Measurements from ENCODE around the gene NISCH. TPM values are rescaled to one million over a fixed set of nuclear protein-coding genes. Genes with fewer than 3 reads are reported as not detected.

The NISCH gene
- total RNA-seq, 1 experiment from 2014 or later = 104 TPM

- H3K4me3 Mint-ChIP-seq = no peak overlapping the region
- Histone ChIP-seq H4K20me1 (ENCODE audit: control insufficient read depth, insufficient read depth, insufficient read length) (no peaks in the 10 kb centered on the region), H3K23ac (ENCODE audit: insufficient read length, low read depth, low read length) (no peak overlapping the region)
Measured at GRCh38 chr3:52527039-52527731, 71.8 kb downstream of the NISCH start.

More at GRCh38 chr3:52527039-52527731, 71.8 kb downstream of the NISCH start:
- H3K4ac ChIP-seq (ENCODE audit: low read depth, low read length) = no peak overlapping the region
- no peak overlapping the region for H2AFZ ChIP-seq (ENCODE audit: low read length)
- no peak overlapping the region for H2BK5ac ChIP-seq (ENCODE audit: insufficient read length, low read length)
- no peak overlapping the region for H2BK120ac ChIP-seq (ENCODE audit: low read depth, low read length, poor library complexity, severe bottlenecking)
- no peak overlapping the region for H4K8ac ChIP-seq (replicated peaks; ENCODE audit: insufficient read length, low read depth, low read length)
- H3K56ac ChIP-seq (ENCODE audit: insufficient read length, low read depth, low read length) = no peak overlapping the region
- H3K4me2 ChIP-seq (ENCODE audit: insufficient read depth, insufficient read length, low read length) = no peak overlapping the region
- H2BK15ac ChIP-seq (ENCODE audit: low read depth, low read length) = no peak overlapping the region
- H3K27me3 Mint-ChIP-seq (ENCODE audit: low read depth) = no peaks in the 10 kb centered on the region; the same call in 1 of the 2 replicates
- H3K27me3 ChIP-seq (ENCODE audit: insufficient read depth, low read length) = no peaks in the 10 kb centered on the region
- no peaks in the 10 kb centered on the region for H3K4me1 ChIP-seq (ENCODE audit: insufficient read depth, low read length)
- no peaks in the 10 kb centered on the region for H3K79me1 ChIP-seq (ENCODE audit: insufficient read depth, low read depth, low read length, poor library complexity, severe bottlenecking)
- no peak overlapping the region for H4K5ac ChIP-seq (ENCODE audit: insufficient read length, low read depth, low read length)
- no peak overlapping the region for H3T11ph ChIP-seq (ENCODE audit: low read length)
- peaks cover under 1% of the 10 kb centered on the region for H3K23me2 ChIP-seq (ENCODE audit: insufficient read length, low read depth, low read length, poor library complexity, severe bottlenecking)
- TF ChIP-seq, protein P1, sequence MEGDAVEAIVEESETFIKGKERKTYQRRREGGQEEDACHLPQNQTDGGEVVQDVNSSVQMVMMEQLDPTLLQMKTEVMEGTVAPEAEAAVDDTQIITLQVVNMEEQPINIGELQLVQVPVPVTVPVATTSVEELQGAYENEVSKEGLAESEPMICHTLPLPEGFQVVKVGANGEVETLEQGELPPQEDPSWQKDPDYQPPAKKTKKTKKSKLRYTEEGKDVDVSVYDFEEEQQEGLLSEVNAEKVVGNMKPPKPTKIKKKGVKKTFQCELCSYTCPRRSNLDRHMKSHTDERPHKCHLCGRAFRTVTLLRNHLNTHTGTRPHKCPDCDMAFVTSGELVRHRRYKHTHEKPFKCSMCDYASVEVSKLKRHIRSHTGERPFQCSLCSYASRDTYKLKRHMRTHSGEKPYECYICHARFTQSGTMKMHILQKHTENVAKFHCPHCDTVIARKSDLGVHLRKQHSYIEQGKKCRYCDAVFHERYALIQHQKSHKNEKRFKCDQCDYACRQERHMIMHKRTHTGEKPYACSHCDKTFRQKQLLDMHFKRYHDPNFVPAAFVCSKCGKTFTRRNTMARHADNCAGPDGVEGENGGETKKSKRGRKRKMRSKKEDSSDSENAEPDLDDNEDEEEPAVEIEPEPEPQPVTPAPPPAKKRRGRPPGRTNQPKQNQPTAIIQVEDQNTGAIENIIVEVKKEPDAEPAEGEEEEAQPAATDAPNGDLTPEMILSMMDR (conservative IDR thresholded peaks at IDR 0.05) = no peak
- peaks cover 4 to 5% of the 10 kb centered on the region in 2 experiments for H3K4me1 Mint-ChIP-seq
- H3K18ac ChIP-seq (ENCODE audit: insufficient read length, low read depth, low read length) = no peak overlapping the region
- H3K27ac ChIP-seq (ENCODE audit: insufficient read length, low read depth, low read length) = no peak overlapping the region
- H2BK20ac ChIP-seq (ENCODE audit: low read depth, low read length, poor library complexity, severe bottlenecking) = no peak overlapping the region
- peaks cover 28 to 64% (median 62%) of the 10 kb centered on the region in 3 experiments; a peak in 6 of 7 replicates for H3K36me3 Mint-ChIP-seq (ENCODE audit: insufficient read depth in 1 of 3, low read depth in 3 of 3)
- H3K9me3 Mint-ChIP-seq = no peaks in the 10 kb centered on the region
- no CpG with 5 or more reads among the region's 14 CpGs for WGBS (ENCODE audit: extremely low coverage, insufficient read length, low lambda C conversion rate)
- no peaks in the 10 kb centered on the region for H3K9me3 ChIP-seq (ENCODE audit: control insufficient read depth, low read depth, low read length)
- H3K79me2 ChIP-seq (ENCODE audit: insufficient read depth, low read length) = no peaks in the 10 kb centered on the region; the same call in 1 of the 2 replicates
- H2BK12ac ChIP-seq (ENCODE audit: insufficient read length, low read depth, low read length) = no peak overlapping the region
- no peak overlapping the region for H4K91ac ChIP-seq (ENCODE audit: insufficient read length, low read depth, low read length)
- no peak overlapping the region for H3K27ac Mint-ChIP-seq
- H2AK5ac ChIP-seq (ENCODE audit: insufficient read length, low read length) = no peak overlapping the region
- H3K9ac ChIP-seq (ENCODE audit: extremely low read depth, insufficient read length, low read length) = no peak overlapping the region
- no peak overlapping the region for H3K14ac ChIP-seq (ENCODE audit: insufficient read depth, low read length)
- DNase-seq = no peak

Data from H9 (cell line).